H1 (cell line): Measurements from ENCODE around the gene SLFN13. TPM values are rescaled to one million over a fixed set of nuclear protein-coding genes. Genes with fewer than 3 reads are reported as not detected.

Source experiments
- GABPA ChIP-seq: IDR thresholded peaks from 2 replicates; pipeline ENCODE4 v1.6.1; 2011; ENCODE audit warnings: mild to moderate bottlenecking, low read length, moderate library complexity, borderline replicate concordance; ENCODE audit not compliant: insufficient read depth
- KDM1A ChIP-seq: fragments of 200-600, 300-600 bp; sonication (generic); IDR thresholded peaks from 2 replicates; pipeline ENCODE4 v1.7.1; 2016; ENCODE audit warnings: mild to moderate bottlenecking, low read length, borderline replicate concordance
- USF2 ChIP-seq: IDR thresholded peaks from 2 replicates; pipeline ENCODE4 v1.6.1; 2011; ENCODE audit warnings: low read length, improper control_type of control experiment
- polyA plus RNA-seq, 7 experiments: library from polyadenylated mRNA; depleted of rRNA in 3 of 7; stranded (reverse) in 5 of 7; unstranded in 2 of 7; fragments of >200 nt in 5 of 7; fragments of 200-250 nt in 2 of 7; gene quantifications; 1 replicate in 5 of 7; 2 replicates in 1 of 7; 4 replicates in 1 of 7; pipeline versions ENCODE4 v1.2.1 to v1.2.3, GENCODE V29; 2011 to 2013; ENCODE audit warnings: missing spikeins in 2 of 7, mixed read lengths in 2 of 7
- total RNA-seq: library from RNA; stranded (reverse); fragmentation: NEBNext Ultra II Directional; extraction: Animal tissue kit (Norgen Biotek cat#: 25700); gene quantifications from 2 replicates; pipeline ENCODE4 v1.2.1, GENCODE V29; 2021

The SLFN13 gene
- total and polyA plus RNA-seq, 2 of the 8 experiments (the other 6 are each of a cell fraction or from before 2014, with no cell fraction given) = 15.7 to 27.5 TPM

DNA sequence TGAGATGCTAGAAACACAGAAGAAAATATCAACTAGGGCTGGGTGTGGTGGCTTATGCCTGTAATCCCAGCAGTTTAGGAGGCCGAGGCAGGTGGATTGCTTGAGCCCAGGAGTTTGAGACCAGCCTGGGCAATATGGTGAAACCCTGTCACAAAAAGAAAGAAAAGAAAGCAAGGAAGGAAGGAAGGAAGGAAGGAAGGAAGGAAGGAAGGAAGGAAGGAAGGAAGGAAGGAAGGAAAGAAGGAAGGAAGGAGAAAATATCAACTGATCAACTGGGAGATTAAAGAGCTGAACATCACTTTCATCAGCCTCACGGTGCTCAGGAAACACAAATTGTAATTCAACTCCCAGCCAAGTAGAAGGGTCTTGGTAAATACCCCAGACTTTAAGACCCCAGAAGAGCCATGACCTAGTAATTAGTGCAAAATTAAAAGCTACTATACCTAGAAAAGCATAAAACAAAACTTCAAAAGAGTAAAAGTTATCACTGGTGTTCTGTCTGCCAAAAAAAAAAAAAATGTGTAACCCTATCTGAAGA is 27.8 kb upstream of the SLFN13 start (continued):
- TF ChIP-seq USF2 (no peak), GABPA (no peak), KDM1A (no peak)
